HG02678 (cell line): ENCODE measurements around the gene MTMR1.

Experiments
- ATAC-seq: cut with Tn5 transposase; IDR thresholded peaks from one replicate; pipeline ENCODE4 v1.9.1; 2021; ENCODE audit warnings: mild to moderate bottlenecking, moderate library complexity; ENCODE audit not compliant: unreplicated experiment

Gene MTMR1

DNA sequence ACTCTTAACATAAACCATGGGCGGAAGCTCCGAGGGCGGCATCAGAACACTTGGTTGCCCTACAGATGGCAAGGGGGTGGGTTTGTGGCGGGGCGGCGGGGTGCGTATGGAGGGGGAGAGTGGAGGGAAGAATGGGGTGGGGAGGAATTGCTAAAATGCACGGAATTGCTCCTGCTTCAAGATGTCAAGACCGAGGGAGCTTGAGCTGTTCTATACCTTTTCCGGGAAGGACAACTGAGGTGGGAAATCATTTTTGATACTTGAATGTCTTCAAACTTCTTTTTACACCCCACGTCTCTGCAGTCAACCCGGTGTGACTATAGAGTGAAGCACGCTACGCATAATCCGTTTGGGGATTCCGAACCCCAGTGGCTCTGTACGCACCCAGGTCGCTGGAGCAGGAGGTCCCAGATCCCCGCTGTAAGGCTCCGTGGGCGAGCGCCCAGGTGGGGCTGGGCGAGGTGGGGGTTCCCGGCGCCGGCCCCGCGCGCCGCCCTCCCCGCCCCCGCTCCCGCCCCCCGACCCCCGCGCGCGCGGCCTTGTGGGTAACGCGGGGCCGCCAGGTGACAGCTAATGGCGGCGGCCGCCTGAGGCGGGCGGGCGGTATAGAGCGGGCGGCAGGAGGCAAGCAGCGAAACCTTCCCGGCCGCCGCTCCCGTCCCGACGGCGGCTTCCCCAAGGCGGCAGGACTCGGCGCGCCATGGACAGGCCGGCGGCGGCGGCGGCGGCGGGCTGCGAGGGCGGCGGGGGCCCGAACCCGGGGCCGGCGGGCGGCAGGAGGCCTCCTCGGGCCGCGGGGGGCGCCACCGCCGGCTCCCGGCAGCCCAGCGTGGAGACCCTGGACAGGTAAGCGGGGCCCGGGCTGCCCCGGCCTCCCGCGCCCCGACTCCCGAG lies at the start of gene MTMR1:
TSS of gene MTMR1 (plus strand) at position 566 of the 894 bp plus-strand sequence. CDS start at position 701, 135 bp downstream.
- peak; percentile 56 for ATAC-seq

DNA sequence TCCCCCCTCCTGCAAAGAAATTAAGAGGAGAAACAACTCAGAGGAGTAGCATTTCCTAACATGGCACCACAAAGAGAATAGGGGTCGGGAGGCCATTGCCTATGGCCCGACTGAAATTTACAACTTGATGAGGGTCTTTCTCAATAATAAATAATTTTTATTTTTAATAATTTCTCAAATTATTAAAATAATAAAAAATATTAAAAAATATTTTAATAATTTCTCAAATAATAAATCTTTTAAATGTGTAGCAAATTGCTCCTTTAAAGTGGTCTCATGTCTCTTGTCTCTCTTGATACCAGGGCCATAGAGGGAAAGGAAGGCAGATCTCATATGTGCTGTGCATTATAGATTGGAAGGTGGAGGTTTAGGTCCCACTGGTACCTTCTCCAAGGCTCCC lies 49.2 kb upstream of the MTMR1 start:
- ATAC-seq: no peak

DNA sequence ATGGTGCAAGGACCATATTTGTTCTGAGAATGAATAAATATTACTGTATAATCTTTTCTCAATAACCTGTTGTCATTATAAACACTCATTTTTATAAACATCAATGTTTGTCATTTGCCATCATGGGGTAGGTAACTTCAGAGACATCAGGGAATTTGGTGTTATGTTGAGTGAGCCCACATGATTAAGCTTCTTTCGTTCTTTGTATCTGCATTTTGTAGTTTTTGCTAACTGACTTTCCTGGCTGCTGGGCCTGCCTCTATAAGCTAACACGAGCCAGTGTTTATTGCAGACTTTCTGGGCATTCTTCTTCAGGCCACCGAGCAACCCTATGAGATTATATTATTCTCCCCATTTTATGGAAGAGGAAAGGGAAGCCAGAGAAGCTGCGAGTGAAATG lies 48.8 kb upstream of the MTMR1 start:
- no peak for ATAC-seq

DNA sequence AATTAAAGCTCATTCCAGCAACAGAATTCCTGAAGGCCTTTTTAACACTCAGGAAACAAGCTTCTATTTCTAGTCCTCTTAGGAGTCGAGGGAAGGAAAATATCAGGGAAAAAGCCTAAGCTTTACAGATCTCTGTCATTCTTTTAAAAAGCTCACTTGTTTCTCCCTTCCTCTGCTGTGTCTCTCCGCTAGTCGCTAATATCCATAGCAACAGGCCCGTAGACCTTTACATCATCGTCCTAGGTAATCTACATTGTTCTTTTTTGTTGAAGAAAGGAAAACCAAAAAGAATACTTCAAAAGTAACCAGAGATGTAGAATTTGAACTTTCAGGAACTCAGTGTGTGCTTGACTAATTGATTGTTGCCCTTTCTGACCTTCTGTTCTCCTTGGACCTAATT lies 45.9 kb upstream of the MTMR1 start:
- no peak for ATAC-seq

DNA sequence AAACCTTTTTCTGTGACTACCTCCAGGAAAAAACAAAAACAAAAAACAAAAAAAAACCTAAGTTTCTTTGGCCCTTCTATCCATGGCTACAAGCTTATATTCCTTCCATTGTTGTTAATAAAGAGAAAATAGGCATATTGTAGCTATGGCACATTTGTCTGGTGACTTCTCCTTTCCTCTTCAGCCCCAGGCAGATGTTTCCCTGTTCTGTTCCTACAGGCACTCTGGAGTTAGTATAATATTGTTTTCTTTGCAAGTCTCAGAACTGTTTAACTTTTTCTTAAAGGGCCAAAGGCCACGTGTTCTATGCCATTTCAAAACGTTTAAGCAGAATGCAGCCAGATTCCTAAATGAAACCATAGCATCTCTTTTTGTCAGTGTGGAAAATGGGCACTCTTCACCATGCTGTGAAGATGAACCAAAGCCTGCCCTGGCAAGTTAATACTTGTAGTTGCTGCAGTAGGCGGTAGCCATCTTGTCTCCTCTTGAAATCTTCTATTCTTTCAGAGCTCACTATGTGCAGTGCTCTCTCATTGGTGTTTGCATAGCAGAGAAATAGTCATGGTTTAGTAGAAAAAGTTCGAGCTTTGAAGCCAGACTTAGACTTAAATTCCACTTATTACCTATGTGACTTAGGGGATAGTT lies 44.8 kb upstream of the MTMR1 start:
- ATAC-seq: no peak

DNA sequence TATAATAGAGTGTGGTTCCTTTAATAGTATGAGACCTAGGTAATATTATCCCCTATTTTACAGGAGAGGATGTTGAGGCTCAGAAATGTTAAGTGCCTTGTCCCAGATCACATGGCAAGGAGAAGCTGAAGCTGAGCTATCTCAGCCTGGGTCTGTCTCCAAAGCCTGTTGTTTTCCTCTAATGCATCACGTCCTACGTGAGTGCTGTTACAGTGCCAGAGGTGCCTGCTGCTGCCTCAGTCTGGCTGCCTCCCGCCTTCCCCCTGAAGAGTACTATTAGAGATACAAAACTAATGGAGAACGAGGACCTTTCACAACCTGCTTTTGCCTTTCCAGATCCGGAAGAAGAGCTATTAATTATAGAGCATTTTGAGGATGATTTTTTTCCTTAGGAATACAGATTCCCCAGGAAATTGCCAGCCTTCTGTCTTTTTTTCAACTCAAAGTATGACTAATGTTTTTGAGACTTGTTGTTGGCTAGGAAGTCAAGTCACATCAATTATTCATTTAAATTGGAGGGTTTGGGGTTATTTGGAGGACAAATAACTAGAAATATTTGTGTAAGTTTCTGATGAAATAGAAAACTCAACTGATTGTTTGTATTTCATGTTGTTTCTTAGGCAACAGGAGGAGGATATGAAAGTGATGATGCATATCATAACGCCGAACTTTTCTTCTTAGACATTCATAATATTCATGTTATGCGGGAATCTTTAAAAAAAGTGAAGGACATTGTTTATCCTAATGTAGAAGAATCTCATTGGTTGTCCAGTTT lies 43.9 kb upstream of the MTMR1 start:
- no peak for ATAC-seq

DNA sequence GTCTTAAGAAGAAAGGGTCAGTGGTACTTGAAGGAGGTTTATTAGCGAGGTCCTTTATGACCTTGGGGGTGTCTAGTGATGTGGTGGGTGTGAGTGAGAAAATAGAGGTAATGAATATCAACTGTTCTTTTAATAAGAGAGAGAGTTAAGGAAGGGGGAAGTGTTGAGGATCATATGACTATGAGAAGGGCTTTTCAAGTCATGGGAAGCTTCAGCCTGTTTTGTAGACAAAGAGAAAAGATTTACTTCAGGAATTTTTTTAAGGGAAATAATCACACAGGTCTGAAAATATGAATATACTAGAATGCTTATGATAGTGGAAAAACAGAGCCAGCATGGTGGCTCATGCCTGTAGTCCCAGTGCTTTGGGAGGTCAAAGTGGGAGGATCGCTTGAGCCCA lies 41.3 kb upstream of the MTMR1 start:
- no peak for ATAC-seq

DNA sequence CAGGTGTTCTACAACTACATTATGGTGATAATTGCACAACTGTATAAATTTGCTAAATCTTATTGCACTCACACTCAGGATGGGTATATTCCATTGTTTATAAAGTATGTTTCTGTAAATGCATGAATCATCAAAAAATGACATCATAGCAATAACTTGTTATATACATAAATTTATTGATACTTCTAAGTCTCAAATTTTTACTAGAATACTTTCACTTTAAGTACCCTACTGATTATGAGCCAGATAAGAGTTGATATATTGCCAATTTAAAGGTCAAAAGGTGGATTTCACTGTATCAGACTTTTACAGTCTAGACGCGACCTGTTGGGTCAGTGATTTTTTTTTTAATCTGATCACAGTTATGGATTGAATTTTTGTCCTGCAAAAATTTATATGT lies 37.4 kb upstream of the MTMR1 start:
- ATAC-seq: no peak

DNA sequence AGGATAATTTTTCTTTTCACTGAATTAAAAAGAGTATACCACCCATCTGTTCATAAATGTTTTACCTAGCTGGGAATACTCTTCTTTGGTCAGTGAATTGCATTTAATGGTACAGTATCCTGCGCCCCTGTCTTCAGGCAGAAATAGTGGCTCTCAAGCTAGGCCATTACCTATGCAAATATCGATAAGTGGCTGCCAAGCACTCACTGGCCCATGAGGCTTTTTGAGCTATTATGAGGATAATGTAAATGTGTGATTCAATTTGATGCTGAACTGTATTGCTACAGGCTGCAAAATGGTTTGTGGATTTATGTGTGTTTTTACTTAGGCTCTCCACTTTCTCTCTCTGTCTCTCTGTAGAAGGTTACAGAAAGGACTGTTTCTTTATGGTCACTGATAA lies 30.1 kb upstream of the MTMR1 start:
- no peak for ATAC-seq

DNA sequence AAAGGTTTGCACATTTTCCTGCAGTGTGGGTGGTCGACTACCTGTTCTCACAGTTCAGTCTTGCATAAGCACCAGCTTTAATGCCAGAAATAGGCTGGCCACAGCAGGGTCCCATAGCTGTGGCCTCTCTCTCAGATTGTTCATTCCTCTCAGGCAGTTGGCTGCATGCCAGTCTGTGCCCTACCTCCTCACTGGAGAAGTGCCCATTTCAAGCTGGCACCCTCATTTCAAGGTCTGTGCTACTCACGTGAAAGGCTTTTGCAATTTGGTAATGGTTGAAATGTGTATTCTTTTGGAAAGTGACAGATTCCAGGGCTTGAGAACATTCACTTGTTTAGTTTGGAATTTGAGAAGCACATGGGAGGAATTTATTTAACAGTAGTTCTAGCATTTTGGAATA lies 28.9 kb upstream of the MTMR1 start:
- no peak for ATAC-seq

DNA sequence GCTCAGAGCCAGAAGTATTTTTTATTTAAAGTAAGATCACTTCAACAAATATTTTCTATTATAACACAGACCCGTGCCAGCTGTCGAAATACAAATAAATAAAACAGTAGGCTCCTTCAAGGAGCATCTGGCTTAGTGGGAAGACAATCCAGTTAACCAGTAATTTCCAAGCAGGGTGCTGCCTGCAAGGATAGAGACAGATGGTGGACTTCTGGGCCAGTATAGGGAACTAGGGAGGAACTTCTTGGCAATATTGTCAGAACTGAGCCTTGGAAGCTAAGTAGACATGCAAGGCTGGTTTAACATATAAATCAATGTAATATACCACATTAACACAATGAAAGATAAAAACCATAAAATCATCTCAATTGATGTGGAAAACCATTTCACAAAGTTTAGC lies 17.0 kb upstream of the MTMR1 start:
- ATAC-seq: no peak

DNA sequence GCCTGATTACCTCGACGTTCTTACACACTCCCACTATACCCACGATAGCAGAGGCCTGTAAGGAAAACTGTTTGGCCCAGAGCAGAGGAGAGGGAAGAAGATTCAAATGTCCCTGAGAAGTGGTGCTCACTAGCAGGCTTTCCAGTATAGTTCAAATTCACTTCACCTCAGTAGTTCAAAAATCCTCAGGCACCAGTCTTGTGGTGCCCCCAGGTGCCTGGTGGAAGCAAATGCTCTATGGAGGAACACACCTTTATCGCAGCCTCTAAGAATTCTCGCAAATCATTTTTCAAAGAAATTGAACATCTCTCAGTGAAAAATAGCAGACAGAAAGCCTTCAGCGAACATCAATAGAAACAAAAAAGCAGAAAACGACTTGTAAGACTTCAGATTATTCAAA lies 12.2 kb upstream of the MTMR1 start:
- ATAC-seq: no peak

DNA sequence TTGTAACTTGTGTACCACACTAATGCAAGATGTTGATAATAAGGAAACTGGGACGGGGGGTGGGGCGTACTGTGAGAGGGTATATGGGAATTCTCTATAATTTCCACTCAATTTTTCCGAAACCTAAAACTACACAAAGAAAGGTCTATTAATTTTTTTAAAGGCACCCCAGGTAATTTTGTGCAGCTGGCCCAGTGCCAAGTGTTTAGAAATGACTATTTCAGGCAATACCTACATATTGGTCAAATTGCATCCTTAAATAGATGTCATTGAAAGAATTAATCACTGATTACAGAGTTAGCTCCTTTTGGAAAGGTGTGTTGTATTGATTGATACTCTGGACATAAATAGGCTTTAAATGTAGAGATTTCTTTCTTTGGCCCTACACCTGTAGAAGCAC lies 10.1 kb upstream of the MTMR1 start:
- no peak for ATAC-seq

DNA sequence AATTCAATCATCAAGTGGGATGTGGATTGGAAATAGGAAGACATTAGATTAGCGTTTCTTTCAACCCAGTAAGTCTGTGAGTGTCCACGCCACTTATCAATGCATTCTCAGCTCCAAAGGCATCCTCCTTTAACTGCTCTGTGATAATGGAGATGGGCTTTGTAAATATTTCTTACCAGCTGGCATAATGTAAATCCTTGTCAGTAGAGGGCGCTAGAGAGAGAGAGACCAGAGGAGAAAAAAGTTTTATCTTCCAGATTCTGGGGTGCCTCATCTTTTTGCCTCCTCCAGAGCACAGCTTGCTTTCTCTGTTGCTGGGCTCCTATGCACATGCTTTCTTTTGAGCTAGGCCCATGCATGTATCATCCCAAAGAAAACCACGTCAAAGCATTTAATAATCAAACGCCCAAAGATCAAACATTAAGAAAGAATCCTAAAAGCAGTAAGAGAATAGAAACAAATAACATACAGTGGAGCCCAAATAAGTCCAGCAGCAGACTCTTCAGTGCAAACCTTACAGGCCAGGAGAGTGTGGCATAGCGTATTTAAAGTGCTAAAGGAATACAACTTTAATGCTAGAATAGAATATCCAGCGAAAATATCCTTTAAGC lies 9.6 kb upstream of the MTMR1 start:
- ATAC-seq: no peak

DNA sequence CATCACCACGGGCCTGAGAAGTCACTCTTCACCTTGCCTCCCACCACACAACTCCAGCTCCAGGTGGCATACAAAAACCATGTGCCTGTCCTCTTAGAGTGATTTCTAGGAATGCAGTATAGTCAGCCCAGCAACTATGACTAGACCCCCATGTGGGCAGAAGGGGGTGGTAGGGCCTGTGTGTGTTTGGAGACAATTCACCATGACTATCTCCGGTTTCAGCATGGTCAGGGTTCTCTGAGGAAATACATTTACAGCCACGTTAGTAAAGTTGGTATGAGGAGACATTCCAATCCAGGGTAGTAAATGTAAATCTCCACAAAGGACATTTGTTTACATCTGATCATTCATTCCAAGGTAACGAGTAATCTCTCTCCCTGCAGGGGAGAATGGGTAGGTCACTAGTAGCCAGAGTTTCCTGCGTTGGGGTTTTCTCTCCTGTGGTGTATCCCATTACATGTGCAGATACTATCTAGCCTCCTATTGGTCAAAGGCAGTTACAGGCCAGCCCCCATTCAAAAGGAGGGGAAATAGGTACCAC lies 4.2 kb upstream of the MTMR1 start:
- ATAC-seq: no peak

DNA sequence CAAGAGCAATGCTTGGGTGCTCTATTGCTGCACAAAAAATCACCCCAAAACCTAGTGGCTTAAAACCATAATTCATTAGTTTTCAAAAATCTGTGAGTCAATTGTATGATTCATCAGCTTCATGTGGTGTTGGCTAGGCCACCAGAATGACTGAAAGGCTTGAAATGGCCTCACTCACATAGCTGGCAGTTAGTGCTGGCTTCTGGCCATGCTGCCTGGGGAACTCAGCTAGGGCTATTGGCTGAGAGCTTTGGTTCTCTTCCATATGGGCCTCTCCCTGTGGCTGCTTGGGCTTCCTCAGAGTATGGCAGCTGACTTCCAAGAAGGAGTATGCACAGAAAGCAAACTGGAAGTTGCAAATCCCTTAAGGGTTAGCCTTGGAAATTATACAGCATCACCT lies 3.1 kb upstream of the MTMR1 start:
- ATAC-seq: no peak

DNA sequence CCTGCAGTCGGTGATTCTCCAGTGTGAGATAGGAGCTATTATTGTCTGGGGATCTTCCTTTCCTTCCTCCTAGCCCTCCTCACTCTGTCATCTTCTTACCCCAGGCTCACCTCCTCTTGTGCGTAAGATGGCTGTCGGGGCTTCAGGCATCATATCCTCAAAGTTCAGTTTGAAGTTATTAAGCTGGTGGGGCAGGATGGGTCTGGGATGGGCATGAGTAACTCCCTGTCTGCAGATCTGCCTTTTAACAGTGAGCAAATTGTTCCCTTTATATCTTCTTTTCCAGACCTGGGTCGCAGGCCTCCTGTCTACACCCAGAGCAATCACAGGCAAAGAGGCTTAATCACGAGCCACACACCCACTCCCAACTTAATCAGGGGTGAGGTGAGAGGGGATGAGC lies 900 bp upstream of the MTMR1 start:
- ATAC-seq: no peak

DNA sequence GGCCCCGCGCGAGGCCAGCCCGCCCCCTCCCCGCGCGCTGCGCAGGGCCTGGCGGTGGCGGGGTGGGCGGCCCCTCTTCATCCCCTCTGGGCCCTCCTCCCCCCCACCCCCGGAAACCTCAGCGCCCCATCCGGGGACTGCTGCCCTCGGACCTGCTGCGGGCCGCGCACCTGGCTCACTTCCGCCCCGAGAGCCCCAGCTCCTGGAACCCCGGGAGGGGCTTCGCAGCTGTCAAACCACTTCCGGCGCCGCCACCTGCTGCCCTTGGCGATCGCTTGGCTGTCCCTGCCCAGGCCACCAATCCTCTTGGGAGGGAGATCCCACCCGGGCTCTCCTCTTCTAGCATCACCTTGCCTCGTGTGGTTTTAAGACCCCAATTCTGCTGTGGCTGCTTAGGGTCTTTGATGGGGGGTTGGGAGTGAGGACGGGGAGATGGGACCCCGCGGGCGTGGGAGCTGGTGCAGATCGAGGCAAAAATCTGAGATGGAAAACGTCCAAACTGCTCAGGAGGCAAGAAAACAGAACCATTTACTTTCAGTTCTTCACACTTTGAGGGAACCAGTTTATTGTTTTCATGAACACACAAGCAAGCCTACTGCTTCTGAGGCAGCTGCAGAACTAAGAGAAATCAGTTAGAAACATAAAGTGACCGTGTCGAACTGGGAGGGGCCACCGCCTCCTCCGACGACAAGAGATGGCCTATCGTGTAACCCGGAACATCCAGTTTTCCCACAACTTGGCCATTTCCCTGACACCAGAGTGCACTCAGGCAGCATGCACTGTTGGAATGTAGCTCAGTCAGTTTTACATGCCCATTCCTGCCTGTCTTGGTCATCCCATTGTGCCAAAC lies 754 bp downstream of the MTMR1 start:
- peak; percentile 70 for ATAC-seq

DNA sequence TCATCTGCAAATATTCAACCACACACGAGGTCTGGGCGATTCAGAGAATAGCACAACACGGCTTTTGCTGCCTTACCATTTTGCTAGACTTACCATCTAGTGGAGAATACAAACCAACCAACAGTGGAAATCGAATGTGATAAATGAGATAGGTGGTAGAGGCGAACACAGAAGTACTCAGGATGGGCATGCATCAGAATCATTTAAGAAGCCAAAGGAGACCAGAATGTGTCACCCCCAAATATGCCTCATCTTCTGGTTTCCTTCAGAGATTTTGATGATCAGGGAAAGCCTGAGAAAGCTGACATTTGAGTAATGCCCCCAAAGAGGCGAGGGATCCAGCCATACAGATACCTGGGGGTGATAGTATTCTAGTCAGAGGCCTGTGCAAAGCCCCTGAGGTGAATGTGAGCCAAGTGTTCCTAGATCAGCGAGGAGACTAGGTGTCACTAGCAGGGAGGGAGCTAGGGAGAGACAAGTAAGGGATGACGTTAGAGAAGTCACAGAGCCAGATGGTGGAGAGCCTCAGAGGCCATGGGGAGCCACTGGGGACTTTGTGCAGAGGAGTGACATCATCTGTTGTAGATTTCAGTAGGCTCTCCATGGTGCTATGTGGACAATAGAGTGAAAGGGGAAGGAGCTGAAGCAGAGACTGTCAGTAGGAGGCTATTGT lies 1.7 kb downstream of the MTMR1 start:
- no peak for ATAC-seq

DNA sequence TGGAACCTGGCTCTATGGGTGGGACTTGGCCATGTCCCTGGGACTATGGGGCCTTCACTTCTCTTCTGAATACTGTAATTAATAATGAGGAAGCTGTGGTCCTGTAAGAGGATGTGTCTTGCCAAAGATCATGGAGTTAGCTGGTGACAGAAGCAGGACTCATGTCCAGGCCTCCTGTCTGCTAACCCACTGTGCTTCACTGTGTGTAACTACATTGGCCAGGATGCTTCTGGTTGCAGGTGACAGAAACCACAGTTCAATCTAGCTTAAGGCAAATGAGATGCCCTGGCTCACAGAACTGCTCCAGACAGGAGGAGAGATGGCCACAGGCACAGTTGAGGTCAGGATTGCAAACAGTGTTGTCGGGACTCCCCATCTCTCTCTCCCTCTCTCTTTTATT lies 3.1 kb downstream of the MTMR1 start:
- no peak for ATAC-seq
